ENCODE measurements around the gene ALDH1A3. TPM values are rescaled to one million over a fixed set of nuclear protein-coding genes. Genes with fewer than 3 reads are reported as not detected.

ALDH1A3 gene
- total and polyA plus RNA-seq, 2 donors (not counting 1 experiment from before 2014, with no cell fraction given): not detected

- Histone ChIP-seq H3K36me3 (replicated peaks in 1 of 2; ENCODE audit: control extremely low read depth in 1 of 2, control insufficient read depth in 1 of 2, extremely low read depth in 1 of 2, insufficient read depth in 2 of 2, low read length in 1 of 2) (no peaks in the 10 kb centered on the region), H3K9me3 (ENCODE audit: control extremely low read depth in 1 of 3, control insufficient read depth in 2 of 3, insufficient read depth in 1 of 3, low read length in 2 of 3) (no peaks in the 10 kb centered on the region), H3K4me2 (replicated peaks; ENCODE audit: low read depth, low read length, poor library complexity, severe bottlenecking) (no peak overlapping the region), H4K20me1 (ENCODE audit: control insufficient read depth, insufficient read depth, low read length, poor library complexity, severe bottlenecking) (no peaks in the 10 kb centered on the region), H3K27ac (ENCODE audit: low read length in 2 of 2) (no peak overlapping the region), H3K27me3 (replicated peaks in 1 of 4; ENCODE audit: control extremely low read depth in 1 of 4, control insufficient read depth in 3 of 4, insufficient read depth in 4 of 4, low read length in 3 of 4) (peaks cover 0 to 4% (median 2%) of the 10 kb centered on the region in 4 experiments), H2AFZ (ENCODE audit: insufficient read depth, low read depth, low read length, poor library complexity, severe bottlenecking) (no peak overlapping the region), H3K9ac (ENCODE audit: low read length) (no peak overlapping the region), H3K4me3 (ENCODE audit: control extremely low read depth in 1 of 5, extremely low read depth in 1 of 5, insufficient read depth in 1 of 5, low read depth in 2 of 5, low read length in 4 of 5) (no peak overlapping the region), H3K79me2 (ENCODE audit: control insufficient read depth, insufficient read depth, low read length) (no peaks in the 10 kb centered on the region), H3K4me1 (ENCODE audit: control insufficient read depth in 2 of 2, insufficient read depth in 2 of 2, low read length in 2 of 2) (no peaks in the 10 kb centered on the region)
- H3K27ac Mint-ChIP-seq: no peak overlapping the region
- peaks cover 23% of the 10 kb centered on the region for H3K27me3 Mint-ChIP-seq
- TF ChIP-seq EZH2 (IDR thresholded peaks at IDR 0.05; ENCODE audit: borderline replicate concordance, insufficient read depth, low read depth, low read length, poor library complexity, severe bottlenecking): no peak
- TF ChIP-seq CTCF (IDR thresholded peaks at IDR 0.05): no peak
- POLR2A ChIA-PET: no interaction called here
- no peak overlapping the region for H3K4me3 Mint-ChIP-seq
- 90% methylated on average over 2 of the region's 5 CpGs for WGBS (ENCODE audit: insufficient coverage)
- CTCF ChIA-PET: interaction anchor here (0.6 kb wide), 1 partner anchor 215 kb away, joined by 4 read pairs; no protein-coding TSS in a partner anchor
- ATAC-seq (ENCODE audit: low read depth): no peak
- DNase-seq: no peak
- no peaks in the 10 kb centered on the region for H3K4me1 Mint-ChIP-seq
- no peaks in the 10 kb centered on the region for H3K9me3 Mint-ChIP-seq (ENCODE audit: insufficient read depth)
- intact Hi-C loops (cut with micrococcal nuclease): no loop called here
These were observed 43.1 kb upstream of the ALDH1A3 start for GRCh38 chr15:100836501-100836900.

GRCh38 chr15:100841426-100841825 lies 38.2 kb upstream of the ALDH1A3 start:
- H3K27me3 ChIP-seq (replicated peaks in 1 of 4; ENCODE audit: control extremely low read depth in 1 of 4, control insufficient read depth in 3 of 4, insufficient read depth in 4 of 4, low read length in 3 of 4): peaks cover 0 to 4% (median 0%) of the 10 kb centered on the region in 4 experiments
- TF ChIP-seq CTCF (IDR thresholded peaks at IDR 0.05) (no peak), EZH2 (IDR thresholded peaks at IDR 0.05; ENCODE audit: borderline replicate concordance, insufficient read depth, low read depth, low read length, poor library complexity, severe bottlenecking) (no peak)
- H4K20me1 ChIP-seq (ENCODE audit: control insufficient read depth, insufficient read depth, low read length, poor library complexity, severe bottlenecking): no peaks in the 10 kb centered on the region
- no CpG with 5 or more reads among the region's 3 CpGs for WGBS (ENCODE audit: insufficient coverage)
- intact Hi-C loops (cut with micrococcal nuclease): no loop called here
- DNase-seq: no peak
- Mint-ChIP-seq H3K27me3 (peaks cover 15% of the 10 kb centered on the region), H3K27ac (no peak overlapping the region), H3K9me3 (ENCODE audit: insufficient read depth) (no peaks in the 10 kb centered on the region), H3K4me1 (no peaks in the 10 kb centered on the region), H3K4me3 (no peak overlapping the region)
- H3K9ac ChIP-seq (ENCODE audit: low read length): no peak overlapping the region
- no peak overlapping the region for H2AFZ ChIP-seq (ENCODE audit: insufficient read depth, low read depth, low read length, poor library complexity, severe bottlenecking)
- no peak for ATAC-seq (ENCODE audit: low read depth)
- no peaks in the 10 kb centered on the region for H3K4me1 ChIP-seq (ENCODE audit: control insufficient read depth in 2 of 2, insufficient read depth in 2 of 2, low read length in 2 of 2)
- H3K4me3 ChIP-seq (ENCODE audit: control extremely low read depth in 1 of 5, extremely low read depth in 1 of 5, insufficient read depth in 1 of 5, low read depth in 2 of 5, low read length in 4 of 5): no peak overlapping the region
- no peak overlapping the region for H3K27ac ChIP-seq (ENCODE audit: low read length in 2 of 2)
- H3K9me3 ChIP-seq (ENCODE audit: control extremely low read depth in 1 of 3, control insufficient read depth in 2 of 3, insufficient read depth in 1 of 3, low read length in 2 of 3): no peaks in the 10 kb centered on the region
- ChIA-PET CTCF (no interaction called here), POLR2A (no interaction called here)
- no peak overlapping the region for H3K4me2 ChIP-seq (replicated peaks; ENCODE audit: low read depth, low read length, poor library complexity, severe bottlenecking)
- no peaks in the 10 kb centered on the region for H3K79me2 ChIP-seq (ENCODE audit: control insufficient read depth, insufficient read depth, low read length)
- H3K36me3 ChIP-seq (replicated peaks in 1 of 2; ENCODE audit: control extremely low read depth in 1 of 2, control insufficient read depth in 1 of 2, extremely low read depth in 1 of 2, insufficient read depth in 2 of 2, low read length in 1 of 2): no peaks in the 10 kb centered on the region

Data from B cell (primary cell).